ENCODE measurements around the gene DLG5. TPM values are rescaled to one million over a fixed set of nuclear protein-coding genes. Genes with fewer than 3 reads are reported as not detected.
A peak's percentile ranks its signal among the peaks of the same experiment; 100 is the strongest.

Gene DLG5
- total RNA-seq, 4 donors from 2014 or later: 117 to 196 (median 147) TPM

- no peak overlapping the region for H3K4me3 ChIP-seq
- DNase-seq (ENCODE audit: low spot score in 2 of 2): peak in 1 of 2 donors; percentile 78
- H3K4me1 ChIP-seq: peaks cover 13% of the 10 kb centered on the region
- TF ChIP-seq EP300 (IDR thresholded peaks at IDR 0.05) (peak; percentile 76), POLR2A (IDR thresholded peaks at IDR 0.05) (no peak)
- H3K27me3 ChIP-seq: no peaks in the 10 kb centered on the region
- H3K36me3 ChIP-seq: peaks cover 2% of the 10 kb centered on the region
- WGBS: 39% methylated on average over 7 of the region's 7 CpGs
- no peaks in the 10 kb centered on the region for H3K9me3 ChIP-seq
- peak overlapping the region; percentile 22 for H3K27ac ChIP-seq
Observed at GRCh38 chr10:77970869-77971803, 44.6 kb upstream of the DLG5 start.

DNA sequence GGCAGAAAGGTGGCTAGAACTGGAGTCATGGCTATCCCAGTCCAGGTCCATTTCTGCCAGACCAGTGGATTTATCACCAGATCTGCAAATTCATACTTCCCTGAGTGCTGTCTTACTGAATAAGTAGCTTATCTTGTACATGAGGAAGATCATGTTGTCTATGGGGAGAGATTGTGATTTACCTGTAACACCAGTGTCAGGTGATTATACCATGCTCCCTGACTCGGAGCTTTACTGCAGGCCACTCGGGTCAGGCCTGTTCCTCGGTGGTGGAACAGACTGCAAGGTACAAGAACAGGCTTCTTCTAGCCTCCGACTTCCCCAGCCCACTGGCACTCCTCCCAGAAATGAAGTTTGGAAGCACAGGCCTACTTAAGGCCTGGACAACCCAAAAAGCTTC, 42.6 kb upstream of the DLG5 start:
- no peaks in the 10 kb centered on the region for H3K36me3 ChIP-seq
- TF ChIP-seq EP300 (IDR thresholded peaks at IDR 0.05) (no peak), POLR2A (IDR thresholded peaks at IDR 0.05) (no peak), POLR2AphosphoS5 (IDR thresholded peaks at IDR 0.05) (no peak), CTCF (IDR thresholded peaks at IDR 0.05) (no peak)
- DNase-seq (ENCODE audit: low spot score in 2 of 2): no peak
- 17% methylated on average over 3 of the region's 4 CpGs for WGBS
- no peaks in the 10 kb centered on the region for H3K9me3 ChIP-seq
- no peak overlapping the region for H3K4me3 ChIP-seq
- no peak overlapping the region for H3K27ac ChIP-seq
- peaks cover 13% of the 10 kb centered on the region for H3K4me1 ChIP-seq
- no peaks in the 10 kb centered on the region for H3K27me3 ChIP-seq

DNA sequence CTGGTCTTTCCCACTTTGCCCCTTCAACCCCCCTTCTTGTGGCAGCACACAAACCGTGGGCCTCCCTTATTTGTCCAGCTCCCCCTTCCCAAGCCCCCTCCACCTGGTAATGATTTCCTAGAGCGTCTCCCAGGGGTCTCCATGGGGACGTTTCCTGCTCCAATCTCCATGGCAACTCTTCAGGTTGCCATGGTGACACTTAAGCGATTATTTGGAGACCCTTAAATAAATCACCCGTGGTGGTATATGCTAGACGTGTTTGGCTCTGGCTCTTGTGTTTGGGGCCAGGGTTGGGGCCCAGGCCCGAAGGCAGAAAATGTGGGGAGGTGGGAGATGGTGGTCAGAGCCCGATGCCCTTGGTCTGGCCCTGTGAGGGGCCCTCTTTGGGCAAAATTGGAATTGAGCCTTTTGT, 41.1 kb upstream of the DLG5 start:
- 60% methylated on average over 8 of the region's 8 CpGs for whole genome bisulfite sequencing
- no peaks in the 10 kb centered on the region for H3K9me3 ChIP-seq
- H3K4me1 ChIP-seq: peaks cover 13% of the 10 kb centered on the region
- no peak overlapping the region for H3K4me3 ChIP-seq
- H3K36me3 ChIP-seq: no peaks in the 10 kb centered on the region
- TF ChIP-seq POLR2A (IDR thresholded peaks at IDR 0.05) (no peak), POLR2AphosphoS5 (IDR thresholded peaks at IDR 0.05) (no peak), CTCF (IDR thresholded peaks at IDR 0.05) (no peak), EP300 (IDR thresholded peaks at IDR 0.05) (no peak)
- H3K27me3 ChIP-seq: no peaks in the 10 kb centered on the region
- no peak overlapping the region for H3K27ac ChIP-seq
- DNase-seq (ENCODE audit: low spot score in 2 of 2): no peak

- Histone ChIP-seq H3K36me3 (no peaks in the 10 kb centered on the region), H3K9me3 (no peaks in the 10 kb centered on the region), H3K4me1 (no peaks in the 10 kb centered on the region), H3K27ac (no peak overlapping the region), H3K4me3 (no peak overlapping the region), H3K27me3 (no peaks in the 10 kb centered on the region)
- DNase-seq (ENCODE audit: low spot score in 2 of 2): no peak
- 56% methylated on average over 5 of the region's 5 CpGs for WGBS
- TF ChIP-seq EP300 (IDR thresholded peaks at IDR 0.05) (no peak), POLR2A (IDR thresholded peaks at IDR 0.05) (no peak), CTCF (IDR thresholded peaks at IDR 0.05) (no peak), POLR2AphosphoS5 (IDR thresholded peaks at IDR 0.05) (no peak)
Observed at GRCh38 chr10:77965294-77965693, 38.7 kb upstream of the DLG5 start.

DNA sequence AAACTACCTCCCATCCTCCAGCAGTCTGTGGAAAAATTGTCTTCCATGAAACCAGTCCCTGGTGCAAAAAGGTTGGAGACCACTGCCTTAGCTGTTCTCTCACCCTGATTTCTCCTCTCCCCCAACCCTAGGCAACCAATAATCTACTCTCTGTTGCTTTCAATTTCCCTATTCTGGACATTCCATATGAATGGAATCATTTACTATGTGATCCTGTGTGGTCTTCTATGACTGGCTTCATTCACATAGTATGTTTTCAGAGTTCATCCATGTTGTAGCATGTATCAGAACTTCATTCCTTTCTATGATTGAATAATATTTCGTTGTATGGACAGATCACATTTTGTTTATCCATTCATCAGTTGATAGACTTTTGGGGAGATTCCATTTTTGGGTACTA, 38.3 kb upstream of the DLG5 start:
- H3K36me3 ChIP-seq: no peaks in the 10 kb centered on the region
- H3K9me3 ChIP-seq: no peaks in the 10 kb centered on the region
- TF ChIP-seq POLR2A (IDR thresholded peaks at IDR 0.05): no peak
- no peak for TF ChIP-seq CTCF (IDR thresholded peaks at IDR 0.05)
- no peak for TF ChIP-seq POLR2AphosphoS5 (IDR thresholded peaks at IDR 0.05)
- no peak for TF ChIP-seq EP300 (IDR thresholded peaks at IDR 0.05)
- H3K4me3 ChIP-seq: no peak overlapping the region
- 83% methylated on average over 1 of the region's 1 CpG for WGBS
- no peaks in the 10 kb centered on the region for H3K27me3 ChIP-seq
- DNase-seq (ENCODE audit: low spot score in 2 of 2): no peak
- no peak overlapping the region for H3K27ac ChIP-seq
- peaks cover under 1% of the 10 kb centered on the region for H3K4me1 ChIP-seq

Measured in suprapubic skin (tissue), 4 donors.